HCT116 (cell line): Measurements from ENCODE around the gene PLXNC1. TPM values are rescaled to one million over a fixed set of nuclear protein-coding genes. Genes with fewer than 3 reads are reported as not detected.

Experiments
- ATAC-seq: fragments of 200-7000 bp; cut with Tn5 transposase; 2 replicates; pipeline ENCODE4 v1.9.1; 2020; ENCODE audit warnings: mild to moderate bottlenecking, moderate library complexity
- BruUV-seq: library from RNA; stranded (reverse); fragments of 400-500 nt; replicated peaks from 2 replicates; lab custom pipeline; 2021; lab: Mats Ljungman, UMichigan
- CTCF ChIA-PET: fragments of 300-600 bp; sonication (Branson Sonifier 250); formaldehyde crosslinking; loops from one replicate; lab custom pipeline; 2021; ENCODE audit warnings: antibody characterized with exemption; lab: Charles Lee
- POLR2A ChIA-PET: fragments of 300-600, 350-600 bp; sonication (Branson Sonifier 250); formaldehyde crosslinking; loops from one replicate; lab custom pipeline; 2021; ENCODE audit warnings: antibody characterized with exemption; lab: Charles Lee
- RAD21 ChIA-PET, 2 experiments: fragments of 300-600 bp; sonication (Branson Sonifier 250); formaldehyde crosslinking; loops; one replicate each; lab custom pipeline; 2023; ENCODE audit warnings: low total read pairs in 2 of 2; ENCODE audit not compliant: uncharacterized antibody in 2 of 2, unreplicated experiment in 2 of 2, low non-redundant PET in 1 of 2; lab: Charles Lee
- DNase-seq: peaks from one replicate; pipeline ENCODE4 v3.0.0-alpha.2; 2010; ENCODE audit warnings: low read depth, low spot score
- H2AFZ ChIP-seq: fragments of 200-600 bp; shearing (Covaris generic), sonication (generic); 2 replicates; pipeline ENCODE4 v1.6.1; 2017; ENCODE audit warnings: low read depth, mixed run types, mixed read lengths, antibody characterized with exemption, low read length; ENCODE audit not compliant: poor library complexity, severe bottlenecking
- H3K27ac ChIP-seq: 2 replicates; pipeline ENCODE4 v1.5.1; 2012; ENCODE audit warnings: low read depth, low read length
- H3K27me3 ChIP-seq: fragments of 200-600 bp; sonication (generic); 2 replicates; pipeline ENCODE4 v1.6.1; 2016; ENCODE audit warnings: mixed run types, low read length, mixed read lengths; ENCODE audit not compliant: insufficient read depth
- H3K36me3 ChIP-seq, 2 experiments: fragments of 200-500 bp in 1 of 2; fragments of 200-600 bp in 1 of 2; sonication (Bioruptor generic) in 1 of 2; sonication (generic) in 1 of 2; 2 replicates each; pipeline versions ENCODE4 v1.5.1 to v1.6.1; 2014 to 2016; ENCODE audit warnings: low read length in 2 of 2, inconsistent platforms in 1 of 2, mixed read lengths in 1 of 2, mixed run types in 1 of 2; ENCODE audit not compliant: insufficient read depth in 2 of 2, control insufficient read depth in 1 of 2
- H3K4me1 ChIP-seq, 2 experiments: fragments of 200-600 bp in 1 of 2; sonication (generic) in 1 of 2; 2 replicates each; pipeline versions ENCODE4 v1.5.1 to v1.6.1; 2012 to 2017; ENCODE audit warnings: low read length in 2 of 2, inconsistent platforms in 1 of 2, mild to moderate bottlenecking in 1 of 2, mixed read lengths in 1 of 2, mixed run types in 1 of 2, moderate library complexity in 1 of 2; ENCODE audit not compliant: insufficient read depth in 2 of 2, control insufficient read depth in 1 of 2
- H3K4me2 ChIP-seq: fragments of 200-600 bp; sonication (generic); 2 replicates; pipeline ENCODE4 v1.6.1; 2017; ENCODE audit warnings: mixed run types, low read length, mixed read lengths
- H3K4me3 ChIP-seq, 2 experiments: fragments of 200-600 bp in 1 of 2; sonication (generic) in 1 of 2; replicated peaks in 1 of 2; 2 replicates each; pipeline ENCODE4 v1.5.1; 2011 to 2016; ENCODE audit warnings: low read length in 2 of 2, control low read depth in 1 of 2, low read depth in 1 of 2, mild to moderate bottlenecking in 1 of 2, mixed read lengths in 1 of 2, mixed run types in 1 of 2
- H3K79me2 ChIP-seq: fragments of 200-600 bp; sonication (generic); 2 replicates; pipeline ENCODE4 v1.6.1; 2017; ENCODE audit warnings: mild to moderate bottlenecking, mixed run types, low read length, moderate library complexity, mixed read lengths; ENCODE audit not compliant: insufficient read depth
- H3K9ac ChIP-seq: fragments of 200-600 bp; sonication (generic); 2 replicates; pipeline ENCODE4 v1.6.1; 2016; ENCODE audit warnings: low read length, mixed read lengths
- H3K9me2 ChIP-seq: fragments of 200-600 bp; sonication (generic), shearing (Covaris generic); 2 replicates; pipeline ENCODE4 v1.6.1; 2017; ENCODE audit warnings: mixed run types, mild to moderate bottlenecking, moderate library complexity; ENCODE audit not compliant: insufficient read depth
- H3K9me3 ChIP-seq, 2 experiments: fragments of 200-500 bp in 1 of 2; fragments of 200-600 bp in 1 of 2; sonication (Bioruptor generic) in 1 of 2; sonication (generic) in 1 of 2; 2 replicates each; pipeline ENCODE4 v1.6.1; 2014 to 2017; ENCODE audit warnings: low read length in 2 of 2, mixed read lengths in 2 of 2, inconsistent platforms in 1 of 2, low read depth in 1 of 2, mild to moderate bottlenecking in 1 of 2, mixed run types in 1 of 2, moderate library complexity in 1 of 2; ENCODE audit not compliant: control insufficient read depth in 1 of 2, insufficient read depth in 1 of 2
- H4K20me1 ChIP-seq: fragments of 200-600 bp; sonication (generic), shearing (Covaris generic); 2 replicates; pipeline ENCODE4 v1.6.1; 2017; ENCODE audit warnings: mixed run types, mild to moderate bottlenecking, moderate library complexity; ENCODE audit not compliant: insufficient read depth
- CBX3 ChIP-seq: IDR thresholded peaks from 2 replicates; pipeline ENCODE4 v1.6.1; 2012; ENCODE audit warnings: low read depth
- JUND ChIP-seq: IDR thresholded peaks from 2 replicates; pipeline ENCODE4 v1.6.1; 2012
- POLR2A ChIP-seq: IDR thresholded peaks from 2 replicates; pipeline ENCODE4 v1.7.0; 2011; ENCODE audit warnings: borderline replicate concordance; ENCODE audit not compliant: insufficient read depth, insufficient read length; ENCODE audit errors: extremely low read depth
- SRF ChIP-seq: IDR thresholded peaks from 2 replicates; pipeline ENCODE4 v1.6.1; 2012; ENCODE audit warnings: low read depth
- YY1 ChIP-seq: IDR thresholded peaks from 2 replicates; pipeline ENCODE4 v1.6.1; 2011; ENCODE audit warnings: low read length, low read depth, moderate library complexity, mild to moderate bottlenecking; ENCODE audit not compliant: insufficient replicate concordance; ENCODE audit errors: extremely low read depth
- ZNF274 ChIP-seq: fragments of 200-500 bp; sonication (Bioruptor generic); IDR thresholded peaks from 2 replicates; pipeline ENCODE4 v1.6.1; 2014; ENCODE audit warnings: mild to moderate bottlenecking, low read depth, low read length, inconsistent platforms
- intact Hi-C: fragments of 100-400 bp; cut with micrococcal nuclease; formaldehyde crosslinking; loops from 2 replicates; pipeline ENCODE4 v1.10.0; 2022
- total RNA-seq: library from RNA; stranded (reverse); gene quantifications from one replicate; pipeline ENCODE4 v1.2.1, GENCODE V29; 2021; ENCODE audit not compliant: unreplicated experiment
- TF ChIP-seq, protein P1 (sequence below): IDR thresholded peaks from 2 replicates; pipeline ENCODE4 v1.6.1; 2012; ENCODE audit warnings: low read depth

The PLXNC1 gene
- total RNA-seq, 1 experiment from 2014 or later = 0.25 TPM

DNA sequence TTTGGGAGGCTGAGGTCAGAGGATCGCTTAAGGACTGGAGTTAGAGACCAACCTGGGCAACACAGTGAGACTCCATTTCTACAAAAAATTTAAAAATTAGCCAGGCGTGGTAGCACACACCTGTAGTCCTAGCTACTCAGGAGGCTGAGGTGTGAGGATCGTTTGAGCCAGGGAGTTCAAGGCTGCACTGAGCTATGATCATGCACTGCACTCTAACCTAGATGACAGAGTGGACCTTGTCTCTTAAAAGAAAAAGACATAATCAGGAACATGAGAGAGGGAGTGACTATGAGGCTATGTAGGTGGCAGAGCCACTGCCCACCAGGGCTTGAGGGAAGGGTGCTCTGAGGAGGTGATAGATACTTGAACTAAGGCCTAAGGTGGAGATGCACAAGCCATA lies 49.2 kb upstream of the PLXNC1 start:
- Histone ChIP-seq H3K9me2 (no peaks in the 10 kb centered on the region), H3K4me2 (no peak overlapping the region), H3K79me2 (no peaks in the 10 kb centered on the region), H3K27ac (no peak overlapping the region), H3K4me3 (no peak overlapping the region)
- no peak for DNase-seq
- CTCF ChIA-PET = interaction anchor here (4.1 kb wide), 1 partner anchor 595 kb away, joined by 143 read pairs; no protein-coding TSS in a partner anchor
- POLR2A ChIA-PET = no interaction called here
- TF ChIP-seq SRF (no peak), JUND (no peak)
- TF ChIP-seq, all 23 proteins: peak for 0
- H3K36me3 ChIP-seq = no peaks in the 10 kb centered on the region
- no TSS peak for BruUV-seq
- intact Hi-C loops = no loop called here
- no peaks in the 10 kb centered on the region for H3K9me3 ChIP-seq
- no peak overlapping the region for H2AFZ ChIP-seq
- no peaks in the 10 kb centered on the region for H3K27me3 ChIP-seq
- no peak overlapping the region for H3K9ac ChIP-seq
- RAD21 ChIA-PET = no interaction called here
- H3K4me1 ChIP-seq = peaks cover 6 to 18% of the 10 kb centered on the region in 2 experiments
- H4K20me1 ChIP-seq = no peaks in the 10 kb centered on the region
- ATAC-seq = no peak

DNA sequence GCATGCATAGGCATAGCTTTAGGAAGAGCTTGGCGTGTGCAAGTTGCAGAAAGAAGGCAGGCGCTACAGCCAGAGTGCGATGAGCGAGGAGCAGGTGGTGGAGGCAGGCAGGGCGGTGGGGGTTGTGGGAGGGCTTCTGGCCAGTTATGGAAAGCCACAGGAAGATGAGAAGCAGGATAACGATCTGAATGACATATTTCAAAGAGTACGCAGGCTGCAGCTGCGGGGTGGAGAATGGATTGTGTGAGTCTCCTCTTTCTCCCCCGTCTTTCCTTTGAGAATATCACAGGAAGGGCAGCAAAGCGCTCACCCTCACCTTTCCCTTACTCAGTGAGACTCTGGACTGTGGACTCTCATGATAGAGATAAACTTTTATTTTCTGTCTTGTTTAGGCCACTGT lies 48.7 kb upstream of the PLXNC1 start:
- intact Hi-C loops = loop anchor here (5.0 kb wide), 2 partner anchors 312 to 1317 kb away; no protein-coding TSS in a partner anchor
- TF ChIP-seq POLR2A = no peak
- no peak for TF ChIP-seq CBX3
- TF ChIP-seq YY1 = no peak
- TF ChIP-seq, protein P1, sequence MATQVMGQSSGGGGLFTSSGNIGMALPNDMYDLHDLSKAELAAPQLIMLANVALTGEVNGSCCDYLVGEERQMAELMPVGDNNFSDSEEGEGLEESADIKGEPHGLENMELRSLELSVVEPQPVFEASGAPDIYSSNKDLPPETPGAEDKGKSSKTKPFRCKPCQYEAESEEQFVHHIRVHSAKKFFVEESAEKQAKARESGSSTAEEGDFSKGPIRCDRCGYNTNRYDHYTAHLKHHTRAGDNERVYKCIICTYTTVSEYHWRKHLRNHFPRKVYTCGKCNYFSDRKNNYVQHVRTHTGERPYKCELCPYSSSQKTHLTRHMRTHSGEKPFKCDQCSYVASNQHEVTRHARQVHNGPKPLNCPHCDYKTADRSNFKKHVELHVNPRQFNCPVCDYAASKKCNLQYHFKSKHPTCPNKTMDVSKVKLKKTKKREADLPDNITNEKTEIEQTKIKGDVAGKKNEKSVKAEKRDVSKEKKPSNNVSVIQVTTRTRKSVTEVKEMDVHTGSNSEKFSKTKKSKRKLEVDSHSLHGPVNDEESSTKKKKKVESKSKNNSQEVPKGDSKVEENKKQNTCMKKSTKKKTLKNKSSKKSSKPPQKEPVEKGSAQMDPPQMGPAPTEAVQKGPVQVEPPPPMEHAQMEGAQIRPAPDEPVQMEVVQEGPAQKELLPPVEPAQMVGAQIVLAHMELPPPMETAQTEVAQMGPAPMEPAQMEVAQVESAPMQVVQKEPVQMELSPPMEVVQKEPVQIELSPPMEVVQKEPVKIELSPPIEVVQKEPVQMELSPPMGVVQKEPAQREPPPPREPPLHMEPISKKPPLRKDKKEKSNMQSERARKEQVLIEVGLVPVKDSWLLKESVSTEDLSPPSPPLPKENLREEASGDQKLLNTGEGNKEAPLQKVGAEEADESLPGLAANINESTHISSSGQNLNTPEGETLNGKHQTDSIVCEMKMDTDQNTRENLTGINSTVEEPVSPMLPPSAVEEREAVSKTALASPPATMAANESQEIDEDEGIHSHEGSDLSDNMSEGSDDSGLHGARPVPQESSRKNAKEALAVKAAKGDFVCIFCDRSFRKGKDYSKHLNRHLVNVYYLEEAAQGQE = no peak
- no peak for TF ChIP-seq ZNF274
- TF ChIP-seq, all 23 proteins: peak for 0
- Histone ChIP-seq H3K9me2 (no peaks in the 10 kb centered on the region), H3K4me1 (peaks cover 6 to 18% of the 10 kb centered on the region in 2 experiments), H2AFZ (no peak overlapping the region), H4K20me1 (no peaks in the 10 kb centered on the region), H3K27me3 (no peaks in the 10 kb centered on the region), H3K27ac (no peak overlapping the region), H3K4me2 (no peak overlapping the region), H3K9me3 (no peaks in the 10 kb centered on the region), H3K9ac (no peak overlapping the region), H3K79me2 (no peaks in the 10 kb centered on the region), H3K36me3 (no peaks in the 10 kb centered on the region), H3K4me3 (no peak overlapping the region)
- BruUV-seq = no TSS peak
- ATAC-seq = no peak
- POLR2A ChIA-PET = no interaction called here
- RAD21 ChIA-PET = interaction anchor here in 1 of 2 experiments (1.6 kb wide), 1 partner anchor 530 kb away, joined by 7 read pairs; no protein-coding TSS in a partner anchor
- CTCF ChIA-PET = interaction anchor here (4.1 kb wide), 2 partner anchors 596 to 679 kb away, joined by 35 to 143 read pairs; no protein-coding TSS in a partner anchor
- DNase-seq = no peak
